ENCODE measurements around the gene SLC35D3.
A peak's percentile ranks its signal among the peaks of the same experiment; 100 is the strongest.
"Not testable (repeated sequence)": the region's sequence is repeated elsewhere in the genome, so short reads cannot be mapped to it uniquely, and the experiment has no call there.

The SLC35D3 gene

GRCh38 chr6:136921936-136922684 is at the start of gene SLC35D3:
Gene SLC35D3 (plus strand): TSS chr6:136922301. CDS start chr6:136922429, 128 bp downstream.
- DNase-seq, result peak; percentile 63

GRCh38 chr6:136873748-136874147 is 48.4 kb upstream of the SLC35D3 start:
- DNase-seq, result no peak

GRCh38 chr6:136876469-136876868 is 45.6 kb upstream of the SLC35D3 start:
- DNase-seq, result not testable (repeated sequence)

- no peak for DNase-seq
These were observed 41.2 kb upstream of the SLC35D3 start for GRCh38 chr6:136880748-136881460.

- no peak for DNase-seq
These were observed 36.0 kb upstream of the SLC35D3 start for GRCh38 chr6:136886091-136886490.

GRCh38 chr6:136887953-136888352 is 34.1 kb upstream of the SLC35D3 start:
- no peak for DNase-seq

- DNase-seq, result no peak
These were observed 32.6 kb upstream of the SLC35D3 start for GRCh38 chr6:136889271-136890193.

GRCh38 chr6:136890194-136890839 is 31.8 kb upstream of the SLC35D3 start:
- no peak for DNase-seq

- DNase-seq, result no peak
These were observed 31.1 kb upstream of the SLC35D3 start for GRCh38 chr6:136890986-136891385.

- no peak for DNase-seq
These were observed 28.9 kb upstream of the SLC35D3 start for GRCh38 chr6:136893187-136893586.

- DNase-seq, result no peak
These were observed 26.2 kb upstream of the SLC35D3 start for GRCh38 chr6:136895901-136896300.

- DNase-seq, result no peak
These were observed 25.0 kb upstream of the SLC35D3 start for GRCh38 chr6:136897071-136897470.

- DNase-seq, result no peak
These were observed 20.8 kb upstream of the SLC35D3 start for GRCh38 chr6:136901212-136901784.

- not testable (repeated sequence) for DNase-seq
These were observed 17.6 kb upstream of the SLC35D3 start for GRCh38 chr6:136904477-136904876.

GRCh38 chr6:136914947-136915346 is 7.2 kb upstream of the SLC35D3 start:
- DNase-seq, result no peak

- no peak for DNase-seq
These were observed 3.4 kb upstream of the SLC35D3 start for GRCh38 chr6:136918706-136919105.

- DNase-seq, result no peak
These were observed 1.9 kb upstream of the SLC35D3 start for GRCh38 chr6:136920216-136920615.

- DNase-seq, result peak; percentile 61
These were observed 1.3 kb upstream of the SLC35D3 start for GRCh38 chr6:136920671-136921380.

GRCh38 chr6:136921381-136921935 is 643 bp upstream of the SLC35D3 start:
- DNase-seq, result peak; percentile 62

GRCh38 chr6:136922685-136923006 is 545 bp downstream of the SLC35D3 start:
- DNase-seq, result no peak
